H4 (cell line): Measurements from ENCODE around the gene ELF3. TPM values are rescaled to one million over a fixed set of nuclear protein-coding genes. Genes with fewer than 3 reads are reported as not detected.

Source experiments
- total RNA-seq: library from RNA; depleted of rRNA; stranded (reverse); fragments of >200 nt; shearing (Covaris generic); gene quantifications from 2 replicates; pipeline ENCODE4 v1.2.3, GENCODE V29; 2014; rRNA removed

ELF3 gene
- total RNA-seq, 1 experiment from 2014 or later = 1.9 TPM

Other genes with a start within 250 kb of the ELF3 start
- gene IPO9, start 181.4 kb upstream of the ELF3 start, total RNA-seq = 18.0 and 24.8 TPM in 2 replicates
- 46.3 and 56.1 TPM in 2 replicates for gene SHISA4, start 121.7 kb upstream of the ELF3 start, total RNA-seq
- 0.10 TPM in 1 of 2 replicates, not detected in the other for gene LMOD1, start 64.0 kb upstream of the ELF3 start, total RNA-seq
- 132 and 143 TPM in 2 replicates for gene TIMM17A, start 55.1 kb upstream of the ELF3 start, total RNA-seq
- gene RNPEP, start 27.9 kb upstream of the ELF3 start, total RNA-seq = 86.4 and 89.6 TPM in 2 replicates
- gene GPR37L1, start 112.3 kb downstream of the ELF3 start, total RNA-seq = 0.02 TPM in 1 of 2 replicates, not detected in the other
- gene ARL8A, start 134.2 kb downstream of the ELF3 start, total RNA-seq = 19.4 and 21.6 TPM in 2 replicates
- 0.12 TPM in 2 replicates for gene PTPN7, start 150.0 kb downstream of the ELF3 start, total RNA-seq
- 0.29 TPM in 1 of 2 replicates, not detected in the other for gene LGR6, start 183.2 kb downstream of the ELF3 start, total RNA-seq